ENCODE measurements around the gene KIF13A. TPM values are rescaled to one million over a fixed set of nuclear protein-coding genes. Genes with fewer than 3 reads are reported as not detected.
A peak's percentile ranks its signal among the peaks of the same experiment; 100 is the strongest.
"Not testable (repeated sequence)": the region's sequence is repeated elsewhere in the genome, so short reads cannot be mapped to it uniquely, and the experiment has no call there.

Gene KIF13A
- total RNA-seq, 1 donor from 2014 or later: 43.0 TPM

GRCh38 chr6:17758119-17758518, 229.3 kb downstream of the KIF13A start:
- Histone ChIP-seq H3K4me3 (no peak overlapping the region), H3K4me1 (no peaks in the 10 kb centered on the region), H3K27me3 (no peaks in the 10 kb centered on the region), H3K27ac (no peak overlapping the region), H3K36me3 (peaks cover 0 to 15% of the 10 kb centered on the region in 2 donors), H3K9me3 (no peaks in the 10 kb centered on the region)
- no peak for DNase-seq (ENCODE audit: extremely low spot score in 2 of 2)
- intact Hi-C loops (cut with DNase I): no loop called here
- TF ChIP-seq POLR2AphosphoS5 (IDR thresholded peaks at IDR 0.05; ENCODE audit: insufficient read depth in 1 of 2, low read depth in 1 of 2) (no peak), POLR2A (IDR thresholded peaks at IDR 0.05) (no peak), CTCF (IDR thresholded peaks at IDR 0.05) (no peak)

DNA sequence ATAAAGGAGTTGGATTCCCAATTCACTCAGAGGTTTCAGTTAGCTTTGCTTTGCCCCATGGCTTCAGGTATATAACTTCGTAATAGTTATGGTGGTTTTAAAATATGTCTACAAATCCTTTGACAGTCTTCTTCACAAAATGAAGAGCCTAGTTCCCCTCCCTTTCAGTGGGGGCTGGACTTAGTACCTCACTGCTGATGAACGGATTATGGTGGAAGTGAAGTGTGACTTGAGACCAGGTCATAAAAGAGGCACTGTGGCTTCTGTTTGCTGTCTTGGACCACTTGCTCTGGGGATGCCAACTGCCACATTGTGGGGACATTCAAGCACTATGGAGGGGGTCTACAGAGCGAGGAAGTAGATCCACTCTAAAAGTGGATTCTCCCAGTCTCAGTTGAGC, 233.2 kb downstream of the KIF13A start:
- Histone ChIP-seq H3K36me3 (no peaks in the 10 kb centered on the region), H3K4me3 (no peak overlapping the region), H3K4me1 (no peaks in the 10 kb centered on the region), H3K27ac (no peak overlapping the region), H3K27me3 (no peaks in the 10 kb centered on the region), H3K9me3 (no peaks in the 10 kb centered on the region)
- DNase-seq (ENCODE audit: extremely low spot score in 2 of 2): no peak
- intact Hi-C loops (cut with DNase I): no loop called here
- TF ChIP-seq CTCF (IDR thresholded peaks at IDR 0.05): no peak
- no peak for TF ChIP-seq POLR2A (IDR thresholded peaks at IDR 0.05)
- no peak for TF ChIP-seq POLR2AphosphoS5 (IDR thresholded peaks at IDR 0.05; ENCODE audit: insufficient read depth in 1 of 2, low read depth in 1 of 2)

- DNase-seq (ENCODE audit: extremely low spot score in 2 of 2); H3K27ac ChIP-seq; H3K4me3 ChIP-seq; H3K9me3 ChIP-seq; H3K36me3 ChIP-seq; H3K4me1 ChIP-seq; H3K27me3 ChIP-seq; intact Hi-C loops (cut with DNase I): not testable (repeated sequence)
These were observed 242.1 kb downstream of the KIF13A start for GRCh38 chr6:17745324-17745723.

GRCh38 chr6:17744757-17745308, 242.6 kb downstream of the KIF13A start:
- H3K27ac ChIP-seq; DNase-seq (ENCODE audit: extremely low spot score in 2 of 2); H3K27me3 ChIP-seq; H3K4me1 ChIP-seq; intact Hi-C loops (cut with DNase I); H3K9me3 ChIP-seq; H3K36me3 ChIP-seq; H3K4me3 ChIP-seq: not testable (repeated sequence)

- no peaks in the 10 kb centered on the region for H3K27me3 ChIP-seq
- TF ChIP-seq POLR2A (IDR thresholded peaks at IDR 0.05) (no peak), CTCF (IDR thresholded peaks at IDR 0.05) (no peak), POLR2AphosphoS5 (IDR thresholded peaks at IDR 0.05; ENCODE audit: insufficient read depth in 1 of 2, low read depth in 1 of 2) (no peak)
- no peak overlapping the region for H3K4me3 ChIP-seq
- H3K36me3 ChIP-seq: no peaks in the 10 kb centered on the region
- H3K27ac ChIP-seq: no peak overlapping the region
- peaks cover 5% of the 10 kb centered on the region for H3K4me1 ChIP-seq
- no peak for DNase-seq (ENCODE audit: extremely low spot score in 2 of 2)
- no peaks in the 10 kb centered on the region for H3K9me3 ChIP-seq
- intact Hi-C loops (cut with DNase I): no loop called here
These were observed 243.2 kb downstream of the KIF13A start for GRCh38 chr6:17744019-17744756.

GRCh38 chr6:17741507-17741906, 245.9 kb downstream of the KIF13A start:
- Histone ChIP-seq H3K4me1 (peaks cover 5% of the 10 kb centered on the region), H3K36me3 (no peaks in the 10 kb centered on the region), H3K4me3 (no peak overlapping the region), H3K27me3 (no peaks in the 10 kb centered on the region), H3K27ac (no peak overlapping the region), H3K9me3 (peaks cover 8% of the 10 kb centered on the region)
- intact Hi-C loops (cut with DNase I): no loop called here
- DNase-seq (ENCODE audit: extremely low spot score in 2 of 2): no peak
- TF ChIP-seq POLR2AphosphoS5 (IDR thresholded peaks at IDR 0.05; ENCODE audit: insufficient read depth in 1 of 2, low read depth in 1 of 2) (peak in 1 of 2 donors; percentile 42), CTCF (IDR thresholded peaks at IDR 0.05) (no peak), POLR2A (IDR thresholded peaks at IDR 0.05) (no peak)

All from vagina (tissue), 2 donors.